GM19438 (cell line): ENCODE measurements around the gene PPP3CA.

ENCODE experiments used
- ATAC-seq: cut with Tn5 transposase; IDR thresholded peaks from one replicate; pipeline ENCODE4 v1.9.1; 2021; ENCODE audit warnings: low read depth; ENCODE audit not compliant: unreplicated experiment

The PPP3CA gene

DNA sequence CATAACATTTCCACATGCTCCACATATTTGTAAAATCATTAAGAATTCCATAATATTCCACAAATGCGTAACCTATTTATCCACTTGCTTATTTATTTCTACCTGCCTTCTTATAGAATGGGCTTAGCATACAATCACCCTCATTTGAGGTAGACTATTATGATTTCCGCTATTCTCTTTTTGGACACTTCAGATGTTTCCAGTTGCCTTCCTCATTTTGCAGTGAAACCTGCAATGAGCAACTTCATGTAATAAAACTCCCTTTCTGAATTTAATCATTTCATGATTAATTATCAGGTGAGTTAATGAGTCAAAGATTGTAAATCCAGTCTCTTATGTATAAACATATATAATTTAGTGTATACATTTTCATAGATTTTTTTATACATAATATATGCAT, 58.0 kb downstream of the PPP3CA start:
- ATAC-seq: no peak

- ATAC-seq: no peak
Observed at GRCh38 chr4:101288365-101289145, 58.8 kb downstream of the PPP3CA start.

DNA sequence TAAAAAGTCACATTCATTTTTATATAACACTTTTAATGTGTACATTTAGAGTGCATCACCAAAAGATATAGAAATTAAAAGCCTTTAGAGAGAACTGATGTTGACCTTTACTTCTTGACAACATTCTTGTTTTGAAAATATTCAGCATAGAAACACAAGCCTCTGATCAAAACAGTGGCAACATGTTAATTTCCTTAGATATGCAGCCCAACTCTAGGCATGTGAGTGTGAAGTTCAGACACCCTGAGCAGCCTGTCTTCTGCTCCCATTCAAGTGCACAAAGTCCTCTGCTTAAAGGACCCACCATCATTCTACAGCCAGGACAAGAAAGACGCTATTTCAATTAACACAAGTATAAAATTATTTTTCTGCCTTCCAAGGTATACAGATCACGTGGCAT, 60.0 kb downstream of the PPP3CA start:
- no peak for ATAC-seq

GRCh38 chr4:101286663-101287062, 60.7 kb downstream of the PPP3CA start:
- ATAC-seq: no peak

- no peak for ATAC-seq
Observed at GRCh38 chr4:101285985-101286384, 61.3 kb downstream of the PPP3CA start.

- no peak for ATAC-seq
Observed at GRCh38 chr4:101284546-101284945, 62.8 kb downstream of the PPP3CA start.

- ATAC-seq: no peak
Observed at GRCh38 chr4:101283434-101283833, 63.9 kb downstream of the PPP3CA start.

- no peak for ATAC-seq
Observed at GRCh38 chr4:101282076-101282844, 65.1 kb downstream of the PPP3CA start.

DNA sequence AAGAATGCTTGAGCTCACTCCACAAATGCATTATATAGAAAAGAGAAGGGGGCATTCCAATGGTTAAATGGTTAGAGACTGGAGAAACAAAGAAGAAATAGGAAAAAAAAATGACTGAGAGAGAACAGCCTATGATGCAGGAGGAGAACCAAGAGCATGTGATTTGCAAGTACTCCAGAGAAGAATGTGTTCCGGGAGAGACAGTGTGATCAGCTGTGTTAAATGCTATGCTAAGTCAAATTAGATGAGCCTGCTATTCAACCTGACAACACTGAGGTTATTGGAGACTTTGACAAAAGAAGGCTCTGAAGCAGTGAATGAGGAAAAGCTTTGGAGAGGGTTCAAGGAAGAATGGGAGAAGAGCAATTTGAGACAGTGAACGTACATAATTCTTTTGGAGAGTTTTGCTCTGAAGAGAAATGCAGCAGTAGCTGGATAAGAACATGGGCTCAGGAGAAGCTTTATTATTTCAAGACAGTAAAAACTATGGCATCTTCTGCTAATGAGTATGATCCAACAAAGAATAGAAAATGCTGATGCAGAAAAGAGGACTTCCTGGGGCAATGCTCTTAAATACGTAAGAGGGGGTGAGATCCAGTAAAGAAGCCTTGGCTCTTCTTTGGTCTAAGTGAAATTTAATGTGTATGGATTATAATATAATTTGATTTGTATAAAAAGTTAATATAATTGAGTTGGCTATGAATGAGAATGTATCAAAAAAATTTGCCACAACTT, 66.3 kb downstream of the PPP3CA start:
- no peak for ATAC-seq

DNA sequence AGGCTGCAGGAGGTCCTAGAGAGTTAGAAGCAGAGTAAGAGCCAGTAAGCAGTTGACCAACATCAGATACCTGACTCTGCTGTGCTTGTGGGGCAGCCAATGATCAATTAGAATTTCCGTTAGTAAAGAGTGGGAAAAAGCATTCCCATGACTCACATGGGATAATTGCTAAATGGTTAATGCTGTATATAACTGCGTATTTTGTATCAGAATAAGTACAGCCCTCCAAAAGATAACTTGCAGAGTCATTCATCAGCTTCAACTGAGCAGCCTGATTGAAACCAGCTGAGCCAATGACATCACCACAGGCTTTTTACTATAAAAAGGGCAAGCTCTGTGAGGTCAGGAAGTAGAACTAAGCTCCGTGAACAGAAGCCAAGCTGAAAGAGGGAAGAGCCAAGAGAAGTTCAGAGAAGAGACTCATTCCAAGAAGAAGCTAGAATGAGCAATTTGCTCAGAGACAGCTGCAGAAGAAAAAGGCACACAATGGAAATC, 67.9 kb downstream of the PPP3CA start:
- no peak for ATAC-seq

- no peak for ATAC-seq
Observed at GRCh38 chr4:101277671-101278070, 69.7 kb downstream of the PPP3CA start.

- ATAC-seq: no peak
Observed at GRCh38 chr4:101276661-101277060, 70.7 kb downstream of the PPP3CA start.

DNA sequence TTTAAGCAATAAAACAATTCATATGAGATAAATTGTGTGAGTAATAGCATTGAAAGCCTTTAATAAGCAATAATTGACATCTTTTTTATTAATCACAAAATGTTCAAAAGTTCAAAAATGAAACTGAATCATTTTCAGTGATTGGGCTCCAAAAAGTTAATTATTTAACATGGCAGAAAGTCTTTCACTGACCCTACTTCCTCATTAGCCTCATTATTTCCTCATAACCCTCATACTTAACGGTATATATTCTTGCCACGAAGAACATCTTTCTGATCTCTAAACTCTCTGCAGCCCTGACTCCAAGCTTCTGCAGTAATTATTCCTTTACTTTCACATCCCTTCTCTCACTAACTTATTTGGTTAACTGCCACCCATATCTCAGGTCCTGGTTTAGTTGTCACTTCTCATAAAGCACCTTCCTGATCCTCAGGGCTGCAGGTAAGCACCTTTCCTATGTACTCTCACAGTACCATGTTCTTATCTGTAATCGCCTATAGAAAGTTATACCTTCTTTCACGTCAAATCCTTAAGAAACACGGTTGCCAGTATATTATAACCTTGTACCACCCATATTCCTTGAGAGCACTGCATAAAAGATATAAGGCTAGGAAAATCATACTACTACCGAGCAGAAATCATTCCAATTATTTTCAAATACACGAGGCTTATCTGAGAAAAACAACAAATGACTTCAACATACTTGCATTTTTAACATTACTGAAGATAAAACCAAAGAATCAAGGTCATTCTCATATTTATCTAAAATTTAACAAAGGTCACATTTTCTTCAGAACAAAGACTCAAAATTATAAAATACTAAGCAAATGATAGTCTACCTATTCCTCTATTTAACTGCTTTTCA, 72.2 kb downstream of the PPP3CA start:
- peak; percentile 71 for ATAC-seq

DNA sequence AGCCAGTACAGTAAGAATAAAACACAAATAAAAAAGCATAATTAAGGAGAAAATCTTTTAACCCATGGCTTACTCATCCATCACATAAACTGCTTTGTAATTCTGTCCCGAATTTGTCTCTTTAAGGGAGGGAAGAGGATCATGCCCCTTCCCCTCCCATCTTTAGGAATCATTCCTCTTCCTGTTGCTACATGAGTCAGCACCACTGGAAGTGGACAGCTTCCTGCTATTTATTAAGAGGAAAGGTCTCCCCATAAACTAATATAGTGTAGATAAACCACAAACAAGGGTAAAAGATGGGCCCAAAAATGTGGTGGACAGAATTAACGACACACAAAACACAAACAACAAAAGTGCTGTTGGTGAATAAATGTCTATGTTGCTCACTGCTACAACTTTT, 75.8 kb downstream of the PPP3CA start:
- ATAC-seq: no peak

DNA sequence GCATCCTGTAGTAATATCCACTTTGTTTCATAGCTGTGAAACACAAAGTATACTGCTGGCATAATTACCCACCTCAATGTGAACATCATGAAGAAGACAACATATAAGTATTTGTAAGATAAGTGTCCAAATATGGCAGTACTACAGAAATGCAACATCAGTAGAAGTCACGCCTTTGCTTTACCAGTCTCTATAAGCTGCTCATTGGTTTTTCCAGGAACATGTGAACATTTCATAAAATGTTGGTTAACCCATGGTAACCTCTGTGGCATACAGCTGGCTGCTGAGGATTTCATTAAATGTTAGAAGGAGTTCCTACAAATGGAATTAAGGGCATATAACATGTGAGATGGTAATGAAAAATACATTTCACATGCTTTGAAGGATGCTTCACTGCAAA, 77.6 kb downstream of the PPP3CA start:
- no peak for ATAC-seq

DNA sequence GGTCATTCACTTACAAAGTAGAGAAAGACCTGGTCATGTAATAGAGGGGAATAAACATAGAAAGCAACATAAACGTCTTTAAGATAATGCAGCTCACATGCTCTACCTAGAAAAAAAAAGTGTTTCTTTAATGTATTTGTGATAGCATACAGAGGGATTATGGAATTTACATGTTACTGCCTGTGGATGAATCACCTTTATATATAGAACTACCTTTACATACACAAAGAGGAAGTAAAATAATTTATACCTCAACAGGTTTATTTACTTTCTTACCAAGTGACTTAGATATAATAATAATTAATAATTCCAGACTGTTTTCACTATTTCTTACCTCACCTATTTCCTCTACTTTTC, 81.5 kb downstream of the PPP3CA start:
- no peak for ATAC-seq

DNA sequence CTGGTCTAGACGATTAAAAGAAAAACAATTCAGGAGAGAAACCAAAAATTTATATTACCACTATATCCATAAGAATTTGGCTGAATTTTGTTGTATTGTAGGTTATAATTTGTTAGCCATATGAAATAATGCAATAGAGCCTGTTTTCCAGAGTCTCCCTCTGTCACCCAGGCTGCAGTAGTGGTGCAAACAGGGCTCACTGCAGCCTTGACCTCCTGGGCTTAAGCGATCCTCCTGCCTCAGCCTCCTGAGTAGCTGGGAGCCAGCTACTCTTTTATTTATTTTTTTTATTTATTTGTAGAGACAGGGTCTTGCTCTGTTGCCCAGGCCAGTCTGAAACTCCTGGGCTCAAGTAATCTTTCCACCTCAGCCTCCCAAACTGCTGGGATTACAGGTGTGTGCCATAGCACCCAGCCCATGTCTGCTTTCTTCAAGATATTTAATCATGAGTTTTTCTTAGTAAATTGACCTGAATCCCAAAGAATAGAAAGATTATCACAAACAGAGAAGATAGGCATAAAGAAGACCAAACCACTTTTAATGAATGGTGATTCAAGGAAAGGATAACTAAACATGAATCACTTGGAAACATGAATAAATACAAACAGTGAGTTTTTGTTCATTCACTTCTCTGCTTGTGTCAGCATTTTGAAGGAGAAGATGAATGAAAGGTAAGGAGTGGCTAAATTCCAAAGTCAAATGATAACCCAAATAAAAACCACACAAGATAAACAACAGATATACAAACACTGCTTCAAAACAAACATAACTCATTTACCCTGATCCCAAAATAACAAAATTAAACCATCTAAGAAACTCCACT, 82.1 kb downstream of the PPP3CA start:
- no peak for ATAC-seq

- ATAC-seq: no peak
Observed at GRCh38 chr4:101264512-101264911, 82.8 kb downstream of the PPP3CA start.

GRCh38 chr4:101262683-101263082, 84.6 kb downstream of the PPP3CA start:
- ATAC-seq: no peak
